ENCODE results near the gene GPR50.

The GPR50 gene

GRCh38 chrX:151227627-151228026, 51.2 kb downstream of the GPR50 start:
- no peak for DNase-seq (ENCODE audit: low spot score)

GRCh38 chrX:151228935-151229334, 52.6 kb downstream of the GPR50 start:
- no peak for DNase-seq (ENCODE audit: low spot score)

All from hematopoietic multipotent progenitor cell treated with erythropoietin and hydrocortisone succinate and interleukin-3 and kit ligand, for 15 days (in vitro differentiated cells).